ENCODE measurements around the gene OS9.

Gene OS9

GRCh38 chr12:57764662-57765002 is 70.7 kb downstream of the OS9 start:
- DNase-seq (ENCODE audit: low spot score) = no peak

- DNase-seq (ENCODE audit: low spot score) = no peak
Observed at GRCh38 chr12:57765003-57765697, 71.2 kb downstream of the OS9 start.

GRCh38 chr12:57765698-57766463 is 71.9 kb downstream of the OS9 start:
- DNase-seq (ENCODE audit: low spot score) = no peak

- no peak for DNase-seq (ENCODE audit: low spot score)
Observed at GRCh38 chr12:57766464-57767304, 72.8 kb downstream of the OS9 start, which contains the start of gene CYP27B1. Gene CYP27B1, minus strand, starts transcription at chr12:57767078. Its CDS starts 37 bp downstream, at chr12:57767041.

- DNase-seq (ENCODE audit: low spot score) = no peak
Observed at GRCh38 chr12:57767305-57767698, 73.4 kb downstream of the OS9 start.

GRCh38 chr12:57767876-57768275 is 73.9 kb downstream of the OS9 start:
- DNase-seq (ENCODE audit: low spot score) = no peak

- peak; percentile 4 for DNase-seq (ENCODE audit: low spot score)
Observed at GRCh38 chr12:57769594-57769993, 75.7 kb downstream of the OS9 start.

GRCh38 chr12:57770734-57771133 is 76.8 kb downstream of the OS9 start:
- DNase-seq (ENCODE audit: low spot score) = peak; percentile 8

All from SK-N-DZ (cell line).